ENCODE results near the gene ZNF605. TPM values are rescaled to one million over a fixed set of nuclear protein-coding genes. Genes with fewer than 3 reads are reported as not detected.
"Not testable (repeated sequence)": the region's sequence is repeated elsewhere in the genome, so short reads cannot be mapped to it uniquely, and the experiment has no call there.

ZNF605 gene
- polyA plus RNA-seq, 4 donors: 18.5 to 28.2 (median 27.8) TPM

DNA sequence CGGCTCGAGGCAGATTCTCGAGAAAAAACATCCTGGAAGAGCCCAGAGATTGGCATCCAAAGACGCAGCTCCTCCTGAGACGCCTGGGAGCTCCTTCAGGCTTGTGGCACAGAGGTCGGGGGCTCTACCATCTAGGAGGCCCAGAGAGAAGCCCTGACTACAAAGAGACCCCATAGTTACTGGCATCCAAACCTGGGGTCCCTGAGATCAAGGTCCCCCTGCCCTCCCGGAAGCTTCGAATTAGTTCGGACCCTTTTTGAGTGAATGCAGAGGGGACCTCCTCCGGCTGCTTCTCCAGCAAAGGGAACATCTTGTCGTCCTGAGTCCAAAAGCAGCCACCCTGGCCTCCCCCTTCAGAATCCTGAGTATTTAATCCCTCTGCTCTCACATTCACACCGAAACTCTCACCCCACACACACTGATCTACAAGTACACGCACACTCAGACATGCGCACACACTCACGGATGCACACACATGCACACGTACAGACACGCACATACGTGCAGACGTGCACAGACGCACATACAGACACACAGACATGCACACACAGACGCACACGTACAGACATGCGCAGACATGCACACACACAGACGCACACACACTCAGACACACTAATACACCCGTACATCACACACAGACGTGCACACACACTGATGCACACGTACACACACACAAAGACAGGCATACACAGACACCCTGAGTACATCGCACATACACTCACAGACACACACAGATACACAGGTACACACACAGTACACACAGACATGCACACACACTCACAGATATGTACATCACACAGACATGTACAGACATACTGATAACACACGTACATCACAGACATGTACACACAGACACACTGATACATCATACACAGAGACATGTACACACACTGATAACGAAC is 5.9 kb downstream of the ZNF605 start:
- no peak for DNase-seq (ENCODE audit: low read depth in 4 of 4, low spot score in 3 of 4)

- DNase-seq (ENCODE audit: low read depth in 4 of 4, low spot score in 3 of 4): no peak
Measured at GRCh38 chr12:132948146-132949066, 7.7 kb downstream of the ZNF605 start.

GRCh38 chr12:132946246-132946820 is 9.8 kb downstream of the ZNF605 start:
- DNase-seq (ENCODE audit: low read depth in 4 of 4, low spot score in 3 of 4): no peak

DNA sequence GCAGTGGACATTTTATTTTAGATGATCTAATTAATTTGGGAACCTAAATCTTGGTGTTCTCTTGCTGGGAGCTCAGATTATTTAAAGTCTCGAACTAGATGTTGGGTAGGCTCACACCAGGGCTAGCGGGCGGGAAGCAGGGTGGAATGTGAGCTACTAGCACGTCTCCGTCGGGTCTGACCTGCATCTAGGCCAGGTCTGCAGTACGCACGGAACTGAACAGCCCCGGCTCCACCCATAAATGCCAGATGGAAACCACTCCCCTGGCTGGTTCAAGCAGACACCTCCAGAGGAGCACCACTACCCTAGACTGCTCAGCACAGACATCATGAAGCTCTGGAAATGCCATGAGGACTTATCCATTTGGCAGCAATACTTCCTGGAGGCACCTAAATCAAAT is 10.3 kb downstream of the ZNF605 start:
- DNase-seq (ENCODE audit: low read depth in 4 of 4, low spot score in 3 of 4): no peak

DNA sequence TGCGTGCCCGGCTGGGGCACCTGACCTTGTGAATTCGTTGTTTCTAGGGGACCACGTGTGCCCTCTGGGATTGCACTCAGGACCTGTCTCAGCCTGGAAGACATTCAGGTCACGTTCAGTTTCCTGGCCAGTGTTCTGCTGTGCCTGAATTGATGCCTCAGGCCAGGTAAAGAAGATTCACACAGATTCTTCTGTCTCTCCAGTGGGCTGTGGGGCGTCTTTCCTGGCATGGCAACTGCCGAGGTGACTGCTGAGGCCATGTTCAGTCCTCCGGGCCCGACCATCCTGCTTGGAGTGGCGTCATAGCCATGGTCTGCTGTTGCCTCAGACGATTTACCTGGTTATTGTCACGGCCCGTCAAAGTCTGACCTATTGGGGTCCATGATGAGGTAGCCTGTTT is 13.5 kb downstream of the ZNF605 start:
- no peak for DNase-seq (ENCODE audit: low read depth in 4 of 4, low spot score in 3 of 4)

DNA sequence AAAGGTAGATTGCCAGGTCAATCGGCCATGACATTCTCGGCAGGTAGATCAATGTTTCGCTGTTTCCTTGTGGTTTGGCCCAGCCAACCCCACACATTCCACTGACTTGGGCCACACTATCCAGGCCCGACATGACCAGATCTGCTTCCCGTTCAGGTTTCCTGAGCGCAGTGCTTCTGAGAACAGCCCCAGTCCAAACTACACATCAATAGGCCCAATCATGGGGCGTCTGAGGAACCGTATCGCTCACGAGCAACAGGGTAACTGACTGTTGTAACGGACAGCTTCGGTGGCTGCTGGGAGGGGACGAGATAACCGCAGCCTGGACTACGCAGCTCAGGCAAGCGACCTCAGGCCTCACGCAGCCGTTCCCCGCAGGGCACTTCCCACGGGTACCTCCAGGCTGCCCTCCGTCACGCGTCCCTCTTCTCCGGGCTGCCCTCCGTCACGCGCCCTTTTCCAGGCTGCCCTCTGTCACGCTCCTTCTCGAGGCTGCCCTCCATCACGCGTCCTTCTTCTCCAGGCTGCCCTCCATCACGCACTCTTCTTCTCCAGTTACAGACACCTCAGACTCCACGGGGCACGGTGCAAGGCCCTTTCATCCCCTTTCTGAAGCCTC is 14.7 kb downstream of the ZNF605 start:
- no peak for DNase-seq (ENCODE audit: low read depth in 4 of 4, low spot score in 3 of 4)

DNA sequence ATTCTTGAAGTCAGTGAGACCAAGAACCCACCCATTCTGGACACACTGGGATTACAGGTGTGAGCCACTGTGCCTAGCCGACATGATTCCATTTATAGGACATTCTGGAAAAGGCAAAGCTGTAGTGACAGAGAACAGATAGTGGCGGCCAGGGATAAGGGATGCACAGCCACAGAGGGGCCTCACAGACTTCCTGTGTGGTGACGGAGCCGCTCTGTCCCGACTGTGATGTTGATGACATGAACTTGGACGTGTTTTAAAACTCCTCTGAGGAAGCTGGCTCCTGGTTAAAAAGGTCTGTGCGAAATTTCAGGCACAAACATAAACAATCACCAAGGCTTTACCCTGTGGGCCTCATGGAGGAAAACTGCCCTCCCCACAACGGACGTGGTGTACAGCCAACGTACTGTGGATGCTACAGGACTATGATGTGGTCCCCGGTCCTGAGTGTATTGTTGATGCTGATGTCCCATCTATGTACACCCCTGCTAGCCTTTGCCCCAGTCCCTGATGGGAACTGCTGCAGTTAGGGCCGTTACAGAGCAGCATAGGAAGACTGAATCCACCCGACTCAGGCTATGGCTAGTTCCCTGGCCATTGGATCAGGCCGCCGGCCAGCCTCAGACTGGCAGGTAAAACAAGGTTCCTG is 15.9 kb downstream of the ZNF605 start:
- no peak for DNase-seq (ENCODE audit: low read depth in 4 of 4, low spot score in 3 of 4)

- DNase-seq (ENCODE audit: low read depth in 4 of 4, low spot score in 3 of 4): not testable (repeated sequence)
Measured at GRCh38 chr12:132938807-132939206, 17.3 kb downstream of the ZNF605 start.

DNA sequence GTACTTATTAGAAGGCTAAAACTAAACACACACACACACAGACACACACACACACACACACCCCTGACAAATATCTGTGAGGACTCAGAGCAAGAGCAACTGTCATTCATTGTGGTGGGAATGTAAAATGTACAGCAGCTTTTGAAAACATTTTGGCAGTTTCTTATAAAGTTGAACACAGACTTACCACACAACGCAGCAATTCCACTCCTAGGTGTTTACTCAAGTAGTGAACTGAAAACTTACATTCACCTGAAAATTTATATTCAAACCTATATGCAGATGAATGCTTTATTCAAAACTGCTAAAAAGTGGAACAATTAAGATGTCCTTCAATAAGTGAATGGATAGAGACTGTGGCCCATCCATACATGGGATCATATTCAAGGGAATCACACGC is 18.6 kb downstream of the ZNF605 start:
- no peak for DNase-seq (ENCODE audit: low read depth in 4 of 4, low spot score in 3 of 4)

- not testable (repeated sequence) for DNase-seq (ENCODE audit: low read depth in 4 of 4, low spot score in 3 of 4)
Measured at GRCh38 chr12:132936921-132937320, 19.2 kb downstream of the ZNF605 start.

GRCh38 chr12:132936163-132936562 is 19.9 kb downstream of the ZNF605 start:
- no peak for DNase-seq (ENCODE audit: low read depth in 4 of 4, low spot score in 3 of 4)

- DNase-seq (ENCODE audit: low read depth in 4 of 4, low spot score in 3 of 4): no peak
Measured at GRCh38 chr12:132926415-132926833, 29.7 kb downstream of the ZNF605 start.

DNA sequence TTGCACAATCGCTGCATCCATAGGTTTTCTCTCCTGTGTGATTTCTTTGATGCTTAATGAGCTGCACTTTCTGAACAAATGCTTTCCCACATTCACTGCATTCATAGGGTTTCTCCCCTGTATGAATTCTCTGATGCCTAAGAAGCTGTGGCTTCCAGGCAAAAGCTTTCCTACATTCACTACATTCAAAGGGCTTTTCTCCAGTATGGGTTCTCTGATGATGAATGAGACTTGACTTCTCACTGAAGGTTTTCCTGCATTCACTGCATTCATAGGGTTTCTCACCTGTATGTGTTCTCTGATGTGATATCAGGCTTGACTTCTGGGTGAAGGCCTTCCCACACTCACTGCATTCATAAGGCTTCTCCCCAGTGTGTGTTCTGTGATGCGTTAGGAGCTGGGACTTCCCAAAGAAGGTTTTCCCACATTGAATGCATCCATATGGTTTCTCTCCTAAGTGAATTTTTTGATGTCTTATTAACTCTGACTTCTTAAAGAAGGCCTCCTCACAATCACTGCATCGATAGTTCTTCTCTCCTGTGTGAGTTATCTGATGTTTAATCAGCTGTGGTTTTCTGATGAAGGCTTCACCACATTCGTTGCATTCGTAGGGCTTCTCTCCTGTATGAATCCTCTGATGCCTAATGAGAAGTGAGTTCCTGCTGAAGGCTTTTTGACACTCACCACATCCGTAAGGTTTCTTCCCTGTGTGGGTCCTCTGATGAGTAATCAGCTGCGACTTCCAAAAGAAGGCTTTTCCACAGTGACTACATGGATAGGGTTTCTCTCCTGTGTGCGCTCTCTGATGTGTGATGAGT is 30.3 kb downstream of the ZNF605 start:
- no peak for DNase-seq (ENCODE audit: low read depth in 4 of 4, low spot score in 3 of 4)

DNA sequence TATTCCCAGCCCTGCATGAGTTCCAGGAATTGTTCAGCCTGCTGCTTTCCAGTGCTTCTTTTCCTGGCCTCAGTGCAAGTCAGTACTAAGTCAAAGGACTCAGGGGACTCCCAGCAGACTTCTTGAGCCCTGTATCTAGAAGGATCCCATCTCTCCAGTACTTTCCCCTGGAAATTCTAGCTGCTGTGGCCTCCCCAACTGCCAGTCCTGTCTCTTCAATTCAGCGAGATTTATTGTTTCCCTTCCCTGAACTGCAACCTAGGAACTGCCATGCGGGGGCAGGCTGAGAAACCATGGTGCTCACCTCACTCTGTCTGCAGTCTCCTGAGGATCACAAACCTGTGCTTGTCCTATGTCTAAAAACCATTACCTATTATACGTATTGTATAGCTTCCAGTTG is 31.8 kb downstream of the ZNF605 start:
- DNase-seq (ENCODE audit: low read depth in 4 of 4, low spot score in 3 of 4): no peak

DNA sequence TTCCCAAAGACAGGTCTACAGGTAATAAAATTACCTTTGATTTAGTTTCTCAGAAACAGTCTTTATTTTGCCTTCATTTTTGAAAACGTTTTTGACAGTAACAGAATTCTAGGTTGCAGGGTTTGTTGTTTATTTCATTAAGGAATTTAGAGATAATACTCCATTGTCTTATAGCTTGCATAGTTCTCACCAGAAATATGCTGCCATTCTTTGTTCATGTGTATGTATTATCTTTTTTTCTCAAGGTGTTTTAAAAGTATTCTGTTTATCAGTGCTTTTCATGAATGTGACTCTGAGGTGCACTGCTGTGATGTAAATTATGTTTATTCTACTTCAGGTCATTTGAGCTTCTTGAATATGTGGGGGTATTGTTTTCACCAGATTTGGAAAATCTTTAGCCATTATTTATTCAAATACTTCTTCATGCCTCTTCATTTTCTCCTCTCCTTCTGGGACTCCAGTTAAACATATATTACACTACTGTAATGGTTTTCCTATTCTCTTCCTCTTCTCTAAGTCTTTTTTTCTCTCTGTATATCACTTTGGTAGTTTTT is 32.7 kb downstream of the ZNF605 start:
- no peak for DNase-seq (ENCODE audit: low read depth in 4 of 4, low spot score in 3 of 4)

DNA sequence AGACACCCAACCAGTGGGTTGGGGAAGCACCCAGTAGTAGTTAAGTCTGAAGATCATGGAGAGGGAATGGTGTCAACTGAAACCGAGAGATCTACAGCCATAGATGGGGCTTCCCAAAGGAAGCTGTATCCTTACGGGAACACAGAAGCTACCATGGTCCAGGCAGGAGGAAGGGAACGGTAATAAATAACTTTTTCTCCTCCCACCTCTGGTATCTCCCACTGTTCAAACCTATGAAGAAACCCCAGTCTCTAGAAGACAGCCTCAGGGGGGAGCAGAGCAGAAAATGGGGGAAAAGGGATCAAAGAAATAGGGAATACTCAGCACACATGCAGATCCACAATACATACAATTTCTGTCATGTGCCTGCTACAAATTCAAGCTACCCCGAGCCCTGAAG is 33.4 kb downstream of the ZNF605 start:
- DNase-seq (ENCODE audit: low read depth in 4 of 4, low spot score in 3 of 4): no peak

DNA sequence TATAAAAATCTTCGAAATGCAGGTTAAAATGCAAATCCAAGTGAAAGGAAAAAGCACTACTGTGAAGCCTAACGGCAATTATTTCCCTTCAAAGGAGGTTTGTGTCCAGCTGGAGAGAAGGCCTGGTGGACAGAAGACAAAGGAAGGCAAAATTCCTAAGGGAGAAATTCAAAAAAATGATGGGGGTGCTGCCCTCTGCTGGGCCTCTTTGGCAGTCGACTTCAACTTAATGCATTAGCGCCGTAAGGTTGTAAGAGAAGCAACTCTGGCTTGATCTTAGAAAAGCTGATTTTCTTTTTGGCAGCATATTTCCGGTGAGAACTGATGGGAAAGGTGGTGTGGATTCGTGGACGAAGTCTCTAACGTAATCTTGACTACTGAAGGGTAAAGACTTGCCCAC is 34.4 kb downstream of the ZNF605 start:
- DNase-seq (ENCODE audit: low read depth in 4 of 4, low spot score in 3 of 4): no peak

DNA sequence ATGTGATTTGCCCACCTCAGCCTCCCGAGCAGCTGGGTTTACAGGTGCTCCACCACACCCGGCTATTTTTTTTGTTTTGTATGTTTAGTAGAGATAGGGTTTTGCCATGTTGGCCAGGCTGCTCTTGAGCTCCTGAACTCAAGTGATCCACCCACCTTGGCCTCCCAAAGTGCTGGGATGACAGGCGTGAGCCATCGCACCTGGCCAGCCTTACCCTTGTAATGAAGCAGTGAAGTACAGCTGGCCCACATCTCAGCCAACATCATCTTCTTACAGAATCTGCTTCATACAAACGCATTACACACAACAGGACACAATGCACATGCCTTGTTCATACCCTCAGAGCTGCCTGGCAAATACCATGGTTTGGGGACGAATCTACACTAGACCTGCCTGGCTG is 37.4 kb downstream of the ZNF605 start:
- no peak for DNase-seq (ENCODE audit: low read depth in 4 of 4, low spot score in 3 of 4)

GRCh38 chr12:132909030-132909368 is 47.1 kb downstream of the ZNF605 start:
- no peak for DNase-seq (ENCODE audit: low read depth in 4 of 4, low spot score in 3 of 4)

All from right renal pelvis (tissue), 4 donors.